T-helper 17 cell (primary cell): ENCODE measurements around the gene IGF2BP3. TPM values are rescaled to one million over a fixed set of nuclear protein-coding genes. Genes with fewer than 3 reads are reported as not detected.
"Not testable (repeated sequence)": the region's sequence is repeated elsewhere in the genome, so short reads cannot be mapped to it uniquely, and the experiment has no call there.

Source experiments
- ATAC-seq: fragments of 150-1000 bp; cut with Tn5 transposase; 2 replicates; pipeline ENCODE4 v1.10.0; 2021; ENCODE audit warnings: mild to moderate bottlenecking, moderate library complexity
- DNase-seq, 3 donors: peaks; one replicate each; pipeline versions ENCODE4 v3.0.0 to v3.0.0-alpha.2; 2020 to 2021
- H3K9me3 ChIP-seq: one replicate; pipeline ENCODE4 v1.7.0; 2013; ENCODE audit warnings: low read length, mild to moderate bottlenecking; ENCODE audit not compliant: control insufficient read depth, poor library complexity, severe bottlenecking
- H3K27ac Mint-ChIP-seq: one replicate; pipeline ENCODE4 v1.8.0; 2022; ENCODE audit warnings: mild to moderate bottlenecking, moderate library complexity, mixed read lengths
- H3K27me3 Mint-ChIP-seq: one replicate; pipeline ENCODE4 v1.8.0; 2022; ENCODE audit warnings: mixed read lengths
- H3K36me3 Mint-ChIP-seq: one replicate; pipeline ENCODE4 v1.8.0; 2022; ENCODE audit warnings: low read depth, mixed read lengths
- H3K4me1 Mint-ChIP-seq: one replicate; pipeline ENCODE4 v1.8.0; 2022; ENCODE audit warnings: mild to moderate bottlenecking, mixed read lengths
- H3K4me3 Mint-ChIP-seq: one replicate; pipeline ENCODE4 v1.8.0; 2022; ENCODE audit warnings: mild to moderate bottlenecking, moderate library complexity, mixed read lengths
- total RNA-seq, 4 donors: library from RNA in 2 of 4; stranded (reverse) in 2 of 4; gene quantifications; one replicate each; pipeline ENCODE4 v1.2.3 and lab custom pipeline; 2022 to 2026

IGF2BP3 gene
- total RNA-seq (10 to 100 TPM in 1 of 2 donors, 1 to 10 TPM in 1; 1.4 to 11.0 TPM), total RNA-seq (lab: John Stamatoyannopoulos, UW) (0.45 to 0.58 reads per million in 2 donors)

DNA sequence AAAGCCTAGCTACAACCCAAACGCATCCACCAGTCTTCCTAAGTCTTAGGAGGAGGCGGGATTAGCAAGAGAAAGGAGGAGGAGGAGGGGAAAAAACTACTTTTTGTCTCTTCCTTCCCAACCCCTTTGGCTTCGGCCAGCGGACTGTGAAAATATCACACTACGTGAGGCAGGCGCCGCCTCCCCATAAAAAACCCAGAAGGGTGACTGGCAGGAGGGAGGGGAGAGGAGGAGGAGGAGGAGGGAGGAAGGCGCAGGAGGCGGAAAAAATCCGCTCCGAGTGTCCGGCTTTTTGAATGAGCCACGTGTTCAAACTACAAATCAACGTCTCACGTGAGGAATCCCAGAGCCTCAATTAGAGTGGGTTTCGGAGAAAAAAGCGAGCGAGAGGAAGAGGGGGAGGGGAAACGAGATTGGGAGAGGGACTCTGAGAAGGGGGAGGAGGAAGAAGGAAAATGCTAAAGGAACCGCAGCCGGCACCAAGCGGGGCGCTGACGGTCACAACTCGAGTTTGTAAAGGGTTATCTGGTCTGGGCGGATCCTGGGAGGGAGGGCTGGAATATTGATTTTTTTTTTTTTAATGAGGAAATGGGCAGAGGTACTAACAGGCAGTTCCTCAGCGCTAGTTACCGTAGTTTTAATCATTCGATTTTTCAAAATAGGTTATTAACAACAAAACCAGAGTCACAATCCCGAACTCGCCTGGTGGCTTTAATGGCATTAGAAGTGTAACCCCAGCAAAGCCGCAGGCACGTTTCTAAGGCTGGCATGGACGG is at the start of gene IGF2BP3:
IGF2BP3 (minus strand) TSS at position 162 of the 776 bp plus-strand sequence. CDS start 381 bp downstream, outside the sequence.
- no peak for DNase-seq
- H3K27ac Mint-ChIP-seq = peak within 1 kb of the TSS; percentile 62
- H3K27me3 Mint-ChIP-seq = peaks cover 73% of the 10 kb centered on the region
- ATAC-seq = no peak
- H3K36me3 Mint-ChIP-seq = peaks cover 2% of the 10 kb centered on the region
- peaks cover 18% of the 10 kb centered on the region for H3K9me3 ChIP-seq
- peaks cover 34% of the 10 kb centered on the region for H3K4me1 Mint-ChIP-seq
- peak within 1 kb of the TSS; percentile 89 for H3K4me3 Mint-ChIP-seq

- Mint-ChIP-seq H3K36me3 (peaks cover 16% of the 10 kb centered on the region), H3K27me3 (no peaks in the 10 kb centered on the region), H3K27ac (peak overlapping the region; percentile 81), H3K4me1 (peaks cover 9% of the 10 kb centered on the region), H3K4me3 (no peak overlapping the region)
- H3K9me3 ChIP-seq = no peaks in the 10 kb centered on the region
- no peak for DNase-seq
- no peak for ATAC-seq
Observed at GRCh38 chr7:23514755-23515154, 44.5 kb upstream of the IGF2BP3 start.

DNA sequence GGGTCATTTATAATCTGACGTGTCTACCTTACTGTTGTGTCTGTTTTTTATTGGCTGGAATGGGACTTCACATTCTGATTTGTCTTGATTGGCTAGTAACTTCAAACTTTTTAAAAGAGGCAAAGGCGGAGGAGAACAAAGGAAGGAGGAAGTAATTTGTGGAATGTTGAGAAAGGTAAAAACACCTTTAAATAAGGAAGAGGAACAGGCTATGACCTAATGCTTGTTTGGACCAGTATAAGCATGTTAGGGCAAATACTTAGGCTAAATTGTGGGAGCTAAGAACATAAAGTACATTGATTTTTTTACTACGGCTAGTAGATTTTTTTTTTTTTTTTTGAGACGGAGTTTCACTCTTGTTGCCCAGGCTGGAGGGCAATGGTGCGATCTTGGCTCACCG is 43.5 kb upstream of the IGF2BP3 start:
- Mint-ChIP-seq H3K36me3 (peaks cover 19% of the 10 kb centered on the region), H3K4me1 (peaks cover 13% of the 10 kb centered on the region), H3K27ac (peak overlapping the region; percentile 81)
- DNase-seq, H3K4me3 Mint-ChIP-seq, ATAC-seq, H3K27me3 Mint-ChIP-seq, H3K9me3 ChIP-seq: not testable (repeated sequence)

GRCh38 chr7:23494009-23494408 is 23.7 kb upstream of the IGF2BP3 start:
- no peak for ATAC-seq
- Mint-ChIP-seq H3K27me3 (no peaks in the 10 kb centered on the region), H3K4me1 (peaks cover 3% of the 10 kb centered on the region), H3K36me3 (no peaks in the 10 kb centered on the region), H3K27ac (peak overlapping the region; percentile 21), H3K4me3 (no peak overlapping the region)
- no peak for DNase-seq
- no peaks in the 10 kb centered on the region for H3K9me3 ChIP-seq

DNA sequence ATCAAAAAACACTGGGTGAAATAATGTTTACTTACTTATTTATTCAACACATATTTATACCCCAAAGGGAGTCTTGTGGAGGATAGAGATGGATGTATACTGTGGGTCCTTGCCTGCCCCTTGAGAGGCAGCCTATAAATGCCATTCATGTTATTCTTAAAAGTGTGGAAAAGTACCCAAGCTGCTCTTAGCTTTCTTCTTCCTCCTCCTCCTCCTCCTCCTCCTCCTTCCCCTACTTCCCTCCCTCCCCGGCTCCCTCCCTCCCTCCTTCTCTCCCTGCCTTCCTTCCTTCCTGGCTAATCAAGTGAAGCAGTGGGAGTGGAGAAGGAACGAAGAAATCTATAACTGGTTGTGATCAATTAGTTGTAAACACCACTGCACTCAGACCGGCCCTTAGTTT is 21.2 kb upstream of the IGF2BP3 start:
- H3K9me3 ChIP-seq = no peaks in the 10 kb centered on the region
- ATAC-seq = no peak
- peak overlapping the region; percentile 87 for H3K27ac Mint-ChIP-seq
- DNase-seq = no peak
- H3K4me1 Mint-ChIP-seq = peaks cover 3% of the 10 kb centered on the region
- H3K36me3 Mint-ChIP-seq = no peaks in the 10 kb centered on the region
- H3K4me3 Mint-ChIP-seq = peak overlapping the region; percentile 33
- H3K27me3 Mint-ChIP-seq = no peaks in the 10 kb centered on the region

DNA sequence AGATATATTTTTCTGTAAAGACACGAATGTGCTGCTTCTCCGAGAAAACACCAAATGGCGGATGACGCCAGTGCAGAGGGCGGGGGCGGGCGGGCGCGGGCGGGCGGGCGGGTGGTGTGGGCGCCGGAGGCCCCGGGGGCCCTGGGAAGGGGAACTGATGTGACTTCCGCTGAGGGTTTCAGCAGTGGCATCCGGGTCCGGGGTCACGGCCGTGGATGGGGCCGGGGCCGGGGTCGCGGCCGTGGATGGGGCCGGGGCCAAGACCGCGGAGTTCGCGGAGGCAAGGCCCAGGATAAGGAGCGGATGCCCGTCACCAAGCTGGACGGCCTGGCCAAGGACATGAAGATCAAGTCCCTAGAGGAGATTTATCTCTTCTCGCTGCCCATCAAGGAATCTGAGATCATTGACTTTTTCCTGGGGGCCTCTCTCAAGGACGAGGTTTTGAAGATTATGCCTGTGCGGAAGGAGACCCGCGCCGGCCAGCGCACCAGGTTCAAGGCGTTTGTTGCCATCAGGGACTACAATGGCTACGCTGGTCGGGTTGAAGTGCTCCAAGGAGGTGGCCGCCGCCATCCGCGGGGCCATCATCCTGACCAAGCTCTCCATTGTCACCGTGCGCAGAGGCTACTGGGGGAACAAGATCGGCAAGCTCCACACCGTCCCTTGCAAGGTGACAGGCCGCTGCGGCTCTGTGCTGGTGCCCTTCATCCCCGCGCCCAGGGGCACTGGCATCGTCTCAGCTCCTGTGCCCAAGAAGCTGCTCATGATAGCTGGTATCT is 20.3 kb upstream of the IGF2BP3 start:
- H3K27me3 Mint-ChIP-seq = no peaks in the 10 kb centered on the region
- H3K4me1 Mint-ChIP-seq = peaks cover 3% of the 10 kb centered on the region
- ATAC-seq = peak; percentile 89
- H3K9me3 ChIP-seq = no peaks in the 10 kb centered on the region
- DNase-seq = peak; percentile 27 to 35 (median 32)
- peak overlapping the region; percentile 87 for H3K27ac Mint-ChIP-seq
- peak overlapping the region; percentile 86 for H3K4me3 Mint-ChIP-seq
- no peaks in the 10 kb centered on the region for H3K36me3 Mint-ChIP-seq

DNA sequence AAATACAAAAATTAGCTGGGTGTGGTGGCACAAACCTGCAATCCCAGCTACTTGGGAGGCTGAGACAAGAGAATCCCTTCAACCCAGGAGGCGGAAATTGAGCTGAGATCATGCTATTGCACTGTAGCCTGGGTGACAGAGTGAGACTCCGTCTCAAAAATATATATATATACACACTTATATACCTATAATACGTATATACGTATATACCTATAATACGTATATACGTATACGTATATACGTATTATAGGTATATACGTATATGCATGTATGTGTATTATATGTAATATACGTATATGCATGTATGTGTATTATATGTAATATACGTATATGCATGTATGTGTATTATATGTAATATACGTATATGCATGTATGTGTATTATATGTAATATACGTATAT is 18.4 kb upstream of the IGF2BP3 start:
- H3K27ac Mint-ChIP-seq, DNase-seq, H3K27me3 Mint-ChIP-seq, H3K9me3 ChIP-seq, ATAC-seq, H3K4me1 Mint-ChIP-seq, H3K36me3 Mint-ChIP-seq, H3K4me3 Mint-ChIP-seq: not testable (repeated sequence)

- H3K4me1 Mint-ChIP-seq = peaks cover 3% of the 10 kb centered on the region
- no peaks in the 10 kb centered on the region for H3K36me3 Mint-ChIP-seq
- peaks cover 2% of the 10 kb centered on the region for H3K27me3 Mint-ChIP-seq
- no peaks in the 10 kb centered on the region for H3K9me3 ChIP-seq
- H3K27ac Mint-ChIP-seq = no peak overlapping the region
- H3K4me3 Mint-ChIP-seq = no peak overlapping the region
- no peak for ATAC-seq
- DNase-seq = no peak
Observed at GRCh38 chr7:23487670-23488069, 17.4 kb upstream of the IGF2BP3 start.

- H3K9me3 ChIP-seq = no peaks in the 10 kb centered on the region
- Mint-ChIP-seq H3K27me3 (peaks cover 16% of the 10 kb centered on the region), H3K4me1 (peaks cover 3% of the 10 kb centered on the region), H3K4me3 (no peak overlapping the region), H3K27ac (no peak overlapping the region), H3K36me3 (peaks cover 2% of the 10 kb centered on the region)
- ATAC-seq (no peak), DNase-seq (no peak)
Observed at GRCh38 chr7:23486002-23486773, 15.9 kb upstream of the IGF2BP3 start.

DNA sequence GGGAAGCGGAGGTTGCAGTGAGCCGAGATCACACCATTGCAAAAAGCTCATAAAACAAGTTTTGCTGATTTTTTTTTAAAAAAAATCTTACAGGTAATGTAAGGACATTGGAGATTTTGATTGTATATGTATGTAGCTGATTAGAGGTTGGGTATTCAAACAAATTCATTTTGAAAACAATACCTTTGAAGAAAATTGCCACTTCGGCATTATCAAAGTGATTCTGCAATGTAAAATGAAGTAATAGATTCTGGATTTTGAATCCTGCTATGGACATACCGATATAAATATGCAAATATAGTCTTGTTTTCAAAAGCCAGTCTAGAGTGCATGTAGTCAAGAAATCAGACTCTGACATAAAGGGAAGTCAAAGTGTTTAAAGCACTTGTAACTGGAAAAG is 12.4 kb upstream of the IGF2BP3 start:
- peaks cover 3% of the 10 kb centered on the region for H3K36me3 Mint-ChIP-seq
- H3K27me3 Mint-ChIP-seq = peaks cover 37% of the 10 kb centered on the region
- H3K9me3 ChIP-seq = no peaks in the 10 kb centered on the region
- ATAC-seq (no peak), DNase-seq (no peak)
- H3K4me3 Mint-ChIP-seq = no peak overlapping the region
- H3K27ac Mint-ChIP-seq = no peak overlapping the region
- no peaks in the 10 kb centered on the region for H3K4me1 Mint-ChIP-seq

DNA sequence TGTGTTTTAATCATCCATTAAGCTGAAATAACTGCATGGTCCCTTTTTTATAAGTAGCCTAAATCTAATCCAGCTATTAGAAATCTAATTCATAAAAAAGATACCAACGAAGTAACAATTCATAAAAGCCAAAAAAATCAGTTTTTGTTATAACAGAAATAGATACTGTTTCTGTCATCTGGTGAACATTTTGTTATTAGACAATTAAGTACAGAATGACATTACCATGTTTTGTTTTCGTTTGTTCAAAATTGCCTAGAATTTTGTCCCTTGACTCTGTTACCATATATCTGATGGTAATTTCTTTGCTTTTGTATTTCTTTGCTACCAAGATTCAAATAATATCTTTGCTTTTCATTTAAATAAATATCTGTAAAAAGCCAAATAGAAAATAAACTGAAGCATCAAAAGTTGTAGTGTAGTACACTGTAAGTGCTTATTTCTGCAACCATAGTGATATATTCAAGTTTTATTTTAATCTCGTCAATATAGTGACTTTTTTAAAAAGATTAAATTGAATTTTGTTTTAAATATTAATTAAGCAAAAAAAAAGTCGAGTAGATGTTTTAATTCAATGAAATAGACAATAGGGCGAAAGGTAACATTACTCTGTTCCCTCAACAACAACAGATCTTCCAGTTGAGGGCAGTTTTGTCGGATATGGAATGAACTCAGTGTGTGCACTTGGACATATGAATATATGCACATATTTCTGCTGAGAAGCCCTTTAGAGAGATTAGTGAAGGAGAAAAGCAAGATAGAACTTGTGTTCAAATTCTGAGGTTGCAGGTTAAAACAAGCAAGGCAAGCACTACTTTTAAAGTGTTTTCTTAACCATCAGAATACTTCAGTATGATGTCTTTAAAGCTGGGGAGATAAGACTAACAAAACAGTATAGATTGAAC is 7.9 kb upstream of the IGF2BP3 start:
- Mint-ChIP-seq H3K4me1 (peaks cover 7% of the 10 kb centered on the region), H3K27me3 (peaks cover 64% of the 10 kb centered on the region), H3K4me3 (no peak overlapping the region), H3K36me3 (peaks cover 3% of the 10 kb centered on the region), H3K27ac (no peak overlapping the region)
- no peak for ATAC-seq
- DNase-seq = no peak
- peaks cover 8% of the 10 kb centered on the region for H3K9me3 ChIP-seq

DNA sequence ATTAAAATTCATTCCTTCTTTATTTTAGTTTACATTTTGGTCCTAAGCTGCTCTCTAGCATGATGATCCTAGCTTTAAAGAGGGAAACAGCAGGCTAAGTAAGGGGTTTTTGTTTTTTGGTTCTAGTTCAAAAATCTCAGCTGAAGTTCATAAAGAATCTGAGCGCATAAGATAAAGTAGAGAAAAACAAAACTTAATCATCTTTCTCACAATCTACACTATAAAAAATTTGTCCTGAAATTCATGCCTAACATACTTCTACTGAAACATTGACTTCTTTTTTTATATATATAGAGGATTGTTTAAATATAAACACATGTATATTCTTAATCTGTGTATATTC is 6.8 kb upstream of the IGF2BP3 start:
- Mint-ChIP-seq H3K36me3 (peaks cover 2% of the 10 kb centered on the region), H3K27me3 (peaks cover 63% of the 10 kb centered on the region), H3K27ac (no peak overlapping the region), H3K4me3 (no peak overlapping the region), H3K4me1 (peaks cover 7% of the 10 kb centered on the region)
- DNase-seq = no peak
- H3K9me3 ChIP-seq = peaks cover 16% of the 10 kb centered on the region
- no peak for ATAC-seq
